ENCODE measurements around the gene SOX30.
A peak's percentile ranks its signal among the peaks of the same experiment; 100 is the strongest.

Gene SOX30

DNA sequence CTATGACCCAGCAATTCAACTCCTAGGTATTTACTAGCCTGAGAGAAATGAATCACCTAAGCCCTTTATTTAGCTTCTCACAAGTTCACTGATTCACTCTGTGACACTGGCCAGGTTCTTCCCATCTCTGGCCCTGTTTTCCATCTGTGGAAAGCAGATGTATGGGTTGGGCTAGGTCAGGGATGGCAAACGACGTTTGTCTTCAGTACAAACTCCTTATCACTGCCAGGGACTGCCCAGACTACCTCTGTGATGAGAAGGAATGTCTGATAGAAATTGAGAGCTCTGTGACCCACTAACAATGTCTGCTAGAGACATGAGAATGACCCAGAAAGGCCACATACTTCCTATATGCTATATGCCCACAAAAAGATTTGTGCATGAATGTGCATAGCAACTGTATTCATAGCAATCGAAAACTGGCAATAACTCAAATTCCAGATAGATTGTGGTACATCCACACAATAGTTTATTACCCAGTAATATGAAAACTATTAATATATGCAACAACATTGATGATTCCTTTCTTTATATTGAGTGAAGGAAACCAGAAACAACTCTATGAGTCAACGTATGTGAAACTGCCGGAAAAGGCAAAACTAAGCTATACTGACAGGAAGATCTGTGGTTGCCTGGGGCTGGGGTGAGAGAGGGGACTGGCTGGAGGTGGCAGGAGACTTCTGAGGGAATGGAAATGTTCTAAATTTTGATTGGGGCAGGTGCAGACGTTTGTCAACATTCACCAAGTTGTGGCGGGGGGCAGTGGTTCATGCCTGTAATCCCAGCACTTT lies 44.7 kb downstream of the SOX30 start:
- DNase-seq: peak; percentile 56

DNA sequence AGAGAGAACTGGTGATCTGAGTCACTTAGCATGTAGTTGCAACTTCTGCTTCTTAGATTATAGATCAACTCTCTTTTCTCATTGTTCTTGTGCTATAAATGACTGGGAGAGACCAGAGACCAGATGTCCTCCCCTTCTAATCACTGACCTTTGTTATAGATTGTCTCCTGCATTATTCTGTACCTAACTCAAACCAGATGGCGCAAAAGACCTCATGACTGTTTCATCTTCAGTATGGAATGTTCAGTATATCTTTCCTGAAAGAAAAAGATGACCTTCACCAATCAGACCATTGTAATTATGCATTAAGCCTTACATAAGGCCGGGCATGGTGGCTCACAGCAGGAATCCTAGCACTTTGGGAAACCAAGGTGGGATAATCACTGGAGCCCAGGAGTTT lies 46.2 kb downstream of the SOX30 start:
- DNase-seq: no peak

DNA sequence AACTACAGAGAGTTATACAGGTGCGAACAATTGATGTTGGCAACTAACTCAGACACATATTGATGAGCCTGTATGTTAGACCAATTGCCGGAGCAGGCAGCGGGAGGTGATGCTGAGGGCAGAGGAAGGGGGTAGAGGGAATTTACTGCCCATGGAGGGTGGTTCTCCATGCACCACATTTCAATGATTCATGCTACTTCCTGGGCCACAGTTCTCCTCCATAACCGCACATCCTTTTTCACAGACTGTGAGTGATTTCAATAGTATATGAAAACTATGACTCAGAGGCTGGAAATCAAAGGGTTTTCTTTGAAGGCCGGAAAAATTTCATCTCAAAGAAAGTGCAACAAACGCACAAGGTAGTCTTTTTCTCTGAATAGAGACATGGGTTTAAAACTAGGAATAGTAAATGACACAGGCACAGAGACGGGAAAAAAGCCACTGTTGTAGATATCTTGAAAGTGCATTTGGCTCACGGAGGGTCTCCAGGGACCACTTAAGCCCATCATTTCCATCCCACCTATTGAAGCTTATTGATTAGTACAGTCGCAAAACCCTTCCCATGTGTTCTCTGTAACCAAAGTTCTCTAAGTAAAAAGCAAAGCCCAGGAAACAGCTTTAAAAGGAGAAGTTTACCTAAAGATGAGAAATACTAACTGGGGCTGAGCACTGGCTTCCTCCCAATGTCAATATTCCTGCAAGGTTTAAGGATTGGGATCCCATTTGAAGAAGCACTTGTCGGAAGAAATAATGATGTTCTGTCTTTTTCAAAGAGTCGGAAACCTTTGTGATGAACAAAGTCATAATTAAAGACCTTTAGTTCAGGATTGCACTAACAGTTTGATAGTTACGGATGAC lies 48.7 kb downstream of the SOX30 start:
- peak; percentile 64 for DNase-seq

DNA sequence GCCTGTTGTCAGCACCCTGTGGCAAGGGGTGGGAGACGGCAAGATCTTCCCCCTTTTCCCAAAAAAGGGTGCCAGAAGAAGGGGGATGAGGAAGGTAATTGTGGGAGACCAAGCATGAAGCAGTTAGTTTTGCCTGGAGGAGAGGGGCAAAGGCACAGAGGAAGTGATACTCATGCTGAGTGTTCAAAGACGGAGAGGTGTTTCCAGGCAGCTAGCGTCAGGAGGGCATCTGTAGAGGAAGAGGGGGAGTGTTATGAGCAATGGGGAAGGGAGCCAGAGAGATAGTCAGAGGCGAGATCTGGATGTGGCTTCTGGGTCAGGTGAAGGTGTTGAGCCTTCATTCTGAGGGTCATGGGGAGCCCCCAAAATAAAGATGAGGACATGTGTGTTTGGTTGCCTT lies 49.7 kb downstream of the SOX30 start:
- DNase-seq: peak; percentile 23

DNA sequence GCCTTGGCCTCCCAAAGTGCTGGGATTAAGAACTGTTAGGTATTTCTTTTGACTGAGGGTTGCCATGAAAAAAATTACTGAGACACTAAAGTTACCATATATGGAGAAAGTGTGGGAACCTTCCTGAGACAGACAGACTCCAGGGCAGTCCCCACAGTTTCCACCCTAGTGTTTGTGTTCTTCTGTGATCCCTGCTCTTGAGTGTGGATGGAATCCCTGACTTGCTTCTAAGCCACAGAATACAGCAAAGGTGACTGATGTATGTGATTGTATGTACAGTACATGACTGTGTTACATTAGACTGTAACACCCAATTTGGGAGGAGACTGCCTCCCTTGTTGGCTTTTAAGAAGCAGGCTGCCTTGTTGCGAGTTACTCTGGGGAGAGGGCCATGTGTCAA lies 52.0 kb downstream of the SOX30 start:
- DNase-seq: no peak

DNA sequence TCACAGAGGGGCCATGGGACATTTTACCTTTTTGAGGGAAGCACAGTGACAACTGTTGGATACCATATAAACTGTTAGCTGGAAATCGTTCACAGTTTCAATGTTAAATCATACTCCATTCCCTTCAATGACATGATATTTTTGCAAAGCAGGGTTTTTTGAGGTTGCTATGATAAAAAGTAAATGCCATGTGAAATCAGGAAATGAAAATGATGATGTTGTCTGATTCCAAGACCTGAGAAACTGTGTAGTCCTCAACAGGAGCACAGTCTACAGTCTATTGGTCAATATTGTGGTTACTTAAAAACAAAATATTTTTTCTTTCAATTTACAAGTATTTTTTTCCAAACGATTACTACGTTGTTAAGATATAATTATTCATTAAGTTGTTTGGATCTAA lies 52.7 kb downstream of the SOX30 start:
- DNase-seq: no peak

DNA sequence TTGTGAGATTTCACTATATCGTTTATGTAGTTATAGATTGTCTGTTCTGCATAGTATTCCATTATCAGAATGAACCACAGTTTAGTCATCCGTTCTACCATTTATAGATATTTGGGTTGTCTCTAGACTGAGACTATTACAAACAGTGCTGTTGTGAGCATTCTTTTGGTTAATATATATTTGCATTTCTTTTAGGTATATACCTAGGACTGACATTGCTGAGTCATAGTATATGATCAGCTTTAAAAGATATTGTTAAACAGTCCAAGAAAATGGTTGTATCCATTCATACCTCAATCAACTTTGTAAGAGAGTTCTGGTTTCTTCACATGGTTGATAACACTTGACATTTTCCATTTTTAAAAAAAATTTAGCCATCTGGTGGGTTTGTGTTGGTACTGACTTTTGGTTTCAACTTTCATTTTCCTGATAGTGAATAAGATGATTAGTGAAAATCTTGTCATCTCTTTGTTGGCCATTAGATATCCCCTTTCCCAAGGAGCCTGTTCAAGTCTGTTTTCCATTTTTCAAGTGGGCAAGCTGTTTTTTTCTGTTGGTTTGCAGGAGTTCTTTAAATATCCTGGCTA lies 53.8 kb downstream of the SOX30 start:
- no peak for DNase-seq

DNA sequence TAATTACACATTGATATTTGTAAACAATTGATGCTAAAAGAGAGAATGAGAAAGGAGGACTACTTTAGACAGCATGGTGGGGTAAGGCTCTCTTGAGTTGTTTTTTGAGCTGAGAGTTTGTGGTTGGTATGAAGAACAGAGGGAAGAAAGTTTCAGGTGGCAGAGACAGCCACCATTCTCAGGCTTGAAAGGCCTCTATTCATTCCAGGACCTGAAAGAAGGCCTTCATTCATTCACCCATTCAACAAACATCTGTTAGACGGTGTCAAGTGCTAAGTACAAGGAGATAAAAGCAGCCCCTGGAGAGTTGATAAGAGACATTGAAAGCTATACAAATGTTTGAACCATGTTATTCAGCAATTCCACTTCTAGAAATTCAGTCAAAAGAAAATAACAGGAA lies 55.0 kb downstream of the SOX30 start:
- DNase-seq: no peak

DNA sequence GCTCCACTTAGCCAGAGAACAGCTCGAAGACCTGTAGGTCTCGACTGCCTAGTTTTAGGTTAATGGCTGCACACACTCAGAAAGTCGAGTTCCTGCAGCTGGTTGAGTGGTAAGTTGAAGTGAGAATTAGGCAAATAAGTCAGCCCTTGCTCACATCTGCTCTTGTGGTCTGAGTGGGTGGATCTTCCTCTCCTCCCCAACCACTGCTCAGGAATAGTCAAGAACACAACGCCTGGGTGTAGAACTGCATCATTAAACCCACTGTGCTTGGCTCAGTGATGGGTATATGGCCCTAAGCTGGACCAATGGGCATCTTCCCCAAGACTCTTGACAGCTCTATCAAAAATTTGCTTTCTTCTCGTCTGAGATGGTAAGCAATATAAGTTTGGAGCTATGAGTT lies 55.8 kb downstream of the SOX30 start:
- DNase-seq: no peak

DNA sequence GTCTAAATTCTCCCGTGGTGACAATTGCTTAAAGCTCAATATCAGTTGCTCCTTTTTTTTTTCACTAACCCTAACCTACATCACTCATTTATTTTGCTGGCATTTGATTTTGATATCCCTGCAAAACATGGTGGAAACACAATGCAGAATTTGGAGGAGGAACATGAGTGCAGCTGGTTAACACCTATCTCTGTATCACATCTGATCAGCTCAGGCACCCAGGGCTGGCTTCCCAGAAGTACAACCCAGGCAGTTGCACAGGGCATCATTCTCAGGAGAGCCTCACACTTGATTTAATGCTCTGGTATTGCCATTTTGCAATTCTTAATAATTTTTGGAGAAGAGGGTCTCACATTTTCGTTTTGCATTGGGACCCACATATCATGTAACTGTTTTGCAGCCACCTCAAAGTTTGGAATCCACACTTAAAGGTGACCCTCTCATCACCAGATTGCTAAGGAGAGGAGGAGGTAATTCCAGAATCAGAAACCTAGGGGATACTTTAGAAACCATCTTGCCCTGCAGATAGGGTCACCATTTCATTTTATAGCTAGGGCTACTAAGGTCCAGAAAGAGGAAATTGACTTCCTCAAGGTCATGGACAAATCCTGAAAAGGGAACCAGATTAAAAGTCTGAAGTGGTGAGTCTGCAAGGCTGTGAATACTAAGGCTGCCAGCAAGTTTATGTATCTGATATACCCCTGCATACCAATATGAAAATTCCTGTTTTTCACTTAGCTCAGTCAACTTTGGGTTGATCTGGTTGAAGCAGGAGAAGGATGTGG lies 57.4 kb downstream of the SOX30 start:
- no peak for DNase-seq

DNA sequence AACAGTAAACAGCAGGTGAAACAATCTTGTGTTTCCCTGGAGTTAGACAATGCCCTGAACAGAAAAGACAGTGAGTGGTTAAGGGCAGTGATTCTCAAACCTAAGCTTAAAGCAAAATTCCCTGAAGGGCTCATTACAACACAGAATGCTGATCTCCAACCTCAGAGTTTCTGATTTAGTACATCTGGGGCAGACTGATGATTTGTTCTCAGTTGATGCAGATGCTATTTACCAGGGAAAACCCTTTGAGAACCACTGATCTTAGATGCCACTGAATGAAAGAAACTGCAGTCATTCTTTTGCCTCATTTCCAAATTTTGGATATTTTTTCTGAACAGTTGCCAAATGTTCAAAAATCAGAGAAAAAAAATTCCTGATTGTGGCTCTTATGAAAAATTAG lies 58.0 kb downstream of the SOX30 start:
- DNase-seq: no peak

DNA sequence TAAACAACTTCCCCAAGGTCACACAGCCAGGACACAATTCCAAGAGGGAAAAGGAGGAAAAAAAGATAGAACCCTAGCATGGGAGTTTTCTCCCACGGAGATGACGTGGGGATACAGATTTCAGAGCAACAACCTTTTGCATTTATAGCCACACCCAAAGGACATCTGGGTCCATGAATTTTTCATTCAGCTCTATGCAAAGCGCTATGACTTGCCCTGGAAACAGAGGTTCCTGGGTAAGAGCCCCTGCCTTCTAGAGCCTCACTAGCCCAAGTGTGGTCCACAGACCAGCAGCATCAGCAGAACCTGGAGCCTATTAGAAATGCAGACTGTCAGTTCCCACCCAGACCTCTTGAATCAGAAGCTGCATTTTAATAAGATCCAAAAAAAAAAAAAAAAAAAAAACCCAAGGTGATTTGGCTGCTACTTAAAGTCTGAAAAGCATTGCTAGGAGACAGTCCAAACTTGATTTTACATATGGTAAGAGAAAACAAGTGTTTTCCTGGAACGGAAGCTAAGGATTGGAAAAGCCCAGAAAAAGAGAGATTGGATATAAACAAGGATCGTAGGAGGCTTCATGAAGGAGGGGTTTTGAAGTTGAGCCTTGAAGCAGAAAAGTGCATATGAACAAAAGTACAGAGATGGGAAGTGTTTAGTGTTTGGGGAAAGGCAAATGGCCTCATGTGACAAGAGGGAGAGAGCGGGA lies 59.0 kb downstream of the SOX30 start:
- DNase-seq: no peak

DNA sequence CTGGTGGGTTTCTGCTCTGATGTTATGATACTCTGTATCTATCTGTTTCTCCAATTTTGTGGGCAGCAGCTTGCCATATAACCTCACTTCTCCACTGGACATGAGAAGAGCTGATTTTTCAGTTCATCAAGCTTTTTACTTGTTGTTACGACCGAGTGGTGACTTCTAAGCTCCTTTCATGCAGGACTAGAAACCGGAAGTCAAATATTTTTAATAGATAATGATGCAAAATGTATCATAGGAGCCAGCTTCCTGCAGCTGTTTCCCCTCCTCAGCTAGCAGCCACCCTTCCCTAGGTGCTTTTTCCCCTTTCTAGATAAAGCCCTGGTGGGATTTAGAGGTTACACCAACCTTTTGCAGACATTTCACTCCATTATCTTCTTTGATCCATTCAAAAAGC lies 59.6 kb downstream of the SOX30 start:
- no peak for DNase-seq

DNA sequence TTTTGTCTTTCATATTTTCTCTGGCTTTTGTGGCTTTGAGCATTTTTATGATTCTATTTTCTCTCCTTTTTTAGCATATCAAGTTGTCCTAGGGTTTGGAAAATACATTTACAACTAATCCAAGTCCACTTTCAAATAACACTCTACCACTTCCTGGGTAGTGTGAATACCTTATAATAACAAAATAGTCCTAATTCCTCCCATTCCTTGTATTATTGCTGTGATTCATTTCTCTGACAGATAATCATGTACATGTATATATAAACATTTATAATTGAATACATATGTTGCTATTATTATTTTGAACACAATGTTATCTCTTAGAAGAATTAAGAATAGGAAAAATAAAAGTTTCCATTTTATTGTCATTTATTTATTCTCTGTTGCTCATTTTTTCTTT lies 61.8 kb downstream of the SOX30 start:
- no peak for DNase-seq

DNA sequence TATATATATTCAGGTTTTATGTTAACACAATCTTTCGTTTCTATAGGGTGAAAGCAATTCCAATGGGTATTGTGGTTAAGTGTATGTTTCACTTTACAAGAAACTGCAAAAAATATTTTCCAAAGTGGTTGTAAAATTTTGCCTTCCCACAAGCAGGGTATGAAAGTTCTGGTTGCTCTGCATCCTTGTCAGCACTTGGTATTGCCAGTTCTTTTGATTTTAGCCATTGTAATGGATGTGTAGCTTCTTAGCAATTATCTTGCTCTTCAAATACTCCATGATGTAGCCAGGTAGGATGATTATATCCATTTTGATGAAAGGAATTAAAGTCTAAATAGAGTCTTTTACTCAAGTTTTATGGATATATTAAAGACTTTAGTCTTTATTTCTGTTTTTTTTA lies 67.6 kb downstream of the SOX30 start:
- no peak for DNase-seq

DNA sequence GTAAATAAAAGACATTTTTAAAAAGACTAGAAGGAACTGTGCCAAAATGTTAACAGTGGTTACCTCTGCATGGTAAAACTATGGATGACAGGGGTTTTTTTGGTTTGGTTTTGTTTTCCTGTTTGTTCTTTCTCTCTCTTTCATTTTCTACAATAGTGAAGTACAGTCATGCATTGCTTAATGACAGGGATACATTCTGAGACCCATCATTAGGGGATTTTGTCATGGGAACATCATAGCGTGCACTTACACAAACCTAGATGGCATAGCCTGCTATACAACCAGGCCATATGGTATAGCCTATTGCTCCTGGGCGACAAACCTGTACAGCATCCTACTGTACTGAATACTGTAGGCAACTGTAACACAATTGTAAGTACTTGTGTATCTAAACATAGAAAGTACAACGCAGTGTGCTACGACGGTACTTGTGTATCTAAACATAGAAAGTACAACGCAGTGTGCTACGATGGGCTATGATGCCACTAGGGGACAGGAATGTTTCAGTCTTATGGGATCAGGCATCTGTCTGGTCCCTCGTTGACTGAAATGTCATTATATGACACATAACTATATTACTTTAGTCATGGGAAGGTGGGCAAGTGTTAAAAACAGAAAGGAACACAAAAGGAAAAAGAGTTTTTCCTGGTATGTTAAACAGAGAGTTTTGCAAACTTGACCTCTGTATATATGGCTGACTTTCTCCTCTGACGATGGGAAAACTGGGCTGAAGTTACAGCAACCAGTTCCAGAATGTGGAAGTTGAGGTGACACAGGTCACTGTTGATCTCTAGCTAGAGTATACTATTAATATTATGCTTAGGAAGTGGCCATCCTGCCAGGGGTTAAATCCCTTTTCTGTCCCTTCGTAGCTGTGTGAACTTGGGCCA lies 69.3 kb downstream of the SOX30 start:
- no peak for DNase-seq

DNA sequence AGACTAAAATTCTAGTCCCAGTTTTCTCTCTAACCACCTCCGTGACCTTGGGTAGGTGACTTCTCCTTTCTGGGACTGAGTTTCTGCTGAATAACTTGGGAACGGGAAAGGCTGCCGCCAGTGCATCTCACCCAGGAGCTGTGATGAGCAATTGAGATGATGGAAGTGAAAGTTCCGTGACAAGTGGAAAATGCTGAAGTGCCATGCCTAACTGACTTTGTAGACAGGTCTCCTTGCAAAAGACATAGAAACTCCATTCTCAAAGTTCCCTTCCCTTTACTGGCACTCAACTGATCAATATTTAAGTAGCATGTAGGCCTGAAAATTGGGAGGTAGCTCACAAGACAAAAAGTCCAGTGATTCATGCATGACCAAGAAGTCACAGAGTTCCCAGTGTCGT lies 70.3 kb downstream of the SOX30 start:
- no peak for DNase-seq

DNA sequence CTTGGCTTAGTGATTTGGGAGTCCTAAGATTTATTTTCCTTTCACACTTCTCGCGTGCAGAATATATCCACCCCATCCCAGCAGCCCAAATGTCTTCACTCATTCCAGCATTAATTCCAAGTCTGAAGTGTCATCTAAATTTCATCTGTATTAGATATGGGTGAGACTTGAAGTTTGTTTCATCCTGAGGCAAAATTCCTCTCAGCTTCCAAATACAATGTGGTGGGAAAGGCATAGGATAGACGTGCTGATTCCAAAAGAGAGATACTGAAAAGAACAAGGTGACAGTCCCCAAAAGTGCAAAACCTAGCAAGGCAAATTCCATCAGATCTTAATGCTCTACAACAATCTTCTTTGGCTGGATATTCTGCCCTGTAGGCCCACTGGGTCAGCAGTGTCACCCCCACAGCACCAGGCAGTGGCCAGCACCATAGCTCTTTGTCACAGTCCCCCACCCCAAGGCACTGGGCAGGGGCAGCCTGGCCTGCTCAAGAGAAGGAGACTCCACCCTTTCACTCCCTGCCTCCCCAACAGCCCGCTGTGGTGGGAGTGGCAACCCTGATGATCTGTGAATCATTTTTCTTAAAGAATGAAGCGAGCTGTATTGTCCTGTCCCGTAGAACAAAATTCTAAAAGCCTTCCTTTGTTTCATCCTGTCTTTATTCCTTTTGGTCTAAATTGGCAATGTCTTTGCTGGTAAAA lies 74.0 kb downstream of the SOX30 start:
- DNase-seq: no peak

DNA sequence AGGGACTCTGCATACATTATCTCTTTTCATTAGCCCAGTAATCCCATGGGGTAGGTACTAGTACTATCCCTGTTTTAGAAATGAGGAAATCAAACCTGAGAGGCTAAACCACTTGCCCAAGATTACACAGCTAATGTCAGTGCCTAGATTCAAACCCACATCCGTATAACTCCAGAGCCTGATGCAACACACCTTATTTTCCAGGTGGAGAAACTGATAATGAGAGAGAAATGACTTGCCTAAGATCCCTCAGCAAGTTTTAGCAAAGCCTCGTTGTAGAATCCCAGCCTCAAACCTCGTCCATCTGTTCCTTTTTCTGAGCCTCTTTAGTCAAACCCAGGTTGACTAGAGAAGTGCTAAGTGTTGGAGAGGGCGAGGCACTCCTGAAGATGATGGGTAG lies 75.6 kb downstream of the SOX30 start:
- no peak for DNase-seq

All from activated effector memory CD4-positive, alpha-beta T cell treated with Interleukin-2 at 50 U/mL for 16 hours (primary cell).